ENCODE results near the gene ARPP21.

- TF ChIP-seq GATA2 (CRISPR knock-in tag; IDR thresholded peaks at IDR 0.05) (no peak), POLR2AphosphoS5 (IDR thresholded peaks at IDR 0.05; ENCODE audit: low read depth, low read length) (no peak), EP300 (IDR thresholded peaks at IDR 0.05; ENCODE audit: borderline replicate concordance in 1 of 2, low read depth in 1 of 2, low read length in 1 of 2) (no peak), RFX5 (IDR thresholded peaks at IDR 0.05; ENCODE audit: low read length) (no peak), EZH2phosphoT487 (IDR thresholded peaks at IDR 0.05; ENCODE audit: borderline replicate concordance, low read depth) (no peak), MXI1 (IDR thresholded peaks at IDR 0.05; ENCODE audit: low read depth, low read length) (no peak), FOXJ3 (CRISPR knock-in tag; IDR thresholded peaks at IDR 0.05) (no peak), RAD21 (IDR thresholded peaks at IDR 0.05; ENCODE audit: low read length) (no peak), TAF1 (IDR thresholded peaks at IDR 0.05; ENCODE audit: borderline replicate concordance, low read depth, low read length) (no peak), CHD2 (IDR thresholded peaks at IDR 0.05; ENCODE audit: low read length, partially characterized antibody) (no peak)
- TF ChIP-seq, protein P1, sequence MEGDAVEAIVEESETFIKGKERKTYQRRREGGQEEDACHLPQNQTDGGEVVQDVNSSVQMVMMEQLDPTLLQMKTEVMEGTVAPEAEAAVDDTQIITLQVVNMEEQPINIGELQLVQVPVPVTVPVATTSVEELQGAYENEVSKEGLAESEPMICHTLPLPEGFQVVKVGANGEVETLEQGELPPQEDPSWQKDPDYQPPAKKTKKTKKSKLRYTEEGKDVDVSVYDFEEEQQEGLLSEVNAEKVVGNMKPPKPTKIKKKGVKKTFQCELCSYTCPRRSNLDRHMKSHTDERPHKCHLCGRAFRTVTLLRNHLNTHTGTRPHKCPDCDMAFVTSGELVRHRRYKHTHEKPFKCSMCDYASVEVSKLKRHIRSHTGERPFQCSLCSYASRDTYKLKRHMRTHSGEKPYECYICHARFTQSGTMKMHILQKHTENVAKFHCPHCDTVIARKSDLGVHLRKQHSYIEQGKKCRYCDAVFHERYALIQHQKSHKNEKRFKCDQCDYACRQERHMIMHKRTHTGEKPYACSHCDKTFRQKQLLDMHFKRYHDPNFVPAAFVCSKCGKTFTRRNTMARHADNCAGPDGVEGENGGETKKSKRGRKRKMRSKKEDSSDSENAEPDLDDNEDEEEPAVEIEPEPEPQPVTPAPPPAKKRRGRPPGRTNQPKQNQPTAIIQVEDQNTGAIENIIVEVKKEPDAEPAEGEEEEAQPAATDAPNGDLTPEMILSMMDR (IDR thresholded peaks at IDR 0.05) = no peak
- TF ChIP-seq, protein P2, sequence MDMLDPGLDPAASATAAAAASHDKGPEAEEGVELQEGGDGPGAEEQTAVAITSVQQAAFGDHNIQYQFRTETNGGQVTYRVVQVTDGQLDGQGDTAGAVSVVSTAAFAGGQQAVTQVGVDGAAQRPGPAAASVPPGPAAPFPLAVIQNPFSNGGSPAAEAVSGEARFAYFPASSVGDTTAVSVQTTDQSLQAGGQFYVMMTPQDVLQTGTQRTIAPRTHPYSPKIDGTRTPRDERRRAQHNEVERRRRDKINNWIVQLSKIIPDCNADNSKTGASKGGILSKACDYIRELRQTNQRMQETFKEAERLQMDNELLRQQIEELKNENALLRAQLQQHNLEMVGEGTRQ (IDR thresholded peaks at IDR 0.05; ENCODE audit: borderline replicate concordance, low read depth, low read length) = no peak
Observed at GRCh38 chr3:35721628-35722027, 82.3 kb downstream of the ARPP21 start.

All from SK-N-SH (cell line).